ENCODE measurements around the gene JPH3.
"Not testable (repeated sequence)": the region's sequence is repeated elsewhere in the genome, so short reads cannot be mapped to it uniquely, and the experiment has no call there.

Gene JPH3

GRCh38 chr16:87701078-87701460 is 98.8 kb downstream of the JPH3 start:
- DNase-seq = no peak

- no peak for DNase-seq
Measured at GRCh38 chr16:87701505-87701921, 99.2 kb downstream of the JPH3 start.

- no peak for DNase-seq
Measured at GRCh38 chr16:87702325-87702811, 100.1 kb downstream of the JPH3 start.

- DNase-seq = no peak
Measured at GRCh38 chr16:87703071-87703470, 100.8 kb downstream of the JPH3 start.

- no peak for DNase-seq
Measured at GRCh38 chr16:87703835-87704375, 101.6 kb downstream of the JPH3 start.

GRCh38 chr16:87704754-87705353 is 102.5 kb downstream of the JPH3 start:
- DNase-seq = no peak

GRCh38 chr16:87705771-87706277 is 103.5 kb downstream of the JPH3 start:
- DNase-seq = no peak

GRCh38 chr16:87706278-87707000 is 104.1 kb downstream of the JPH3 start:
- DNase-seq = no peak

GRCh38 chr16:87707097-87707496 is 104.8 kb downstream of the JPH3 start:
- DNase-seq = no peak

- DNase-seq = no peak
Measured at GRCh38 chr16:87707714-87708580, 105.6 kb downstream of the JPH3 start.

GRCh38 chr16:87708881-87709638 is 106.8 kb downstream of the JPH3 start:
- DNase-seq = no peak

GRCh38 chr16:87709677-87710076 is 107.4 kb downstream of the JPH3 start:
- DNase-seq = no peak

GRCh38 chr16:87710887-87711286 is 108.6 kb downstream of the JPH3 start:
- no peak for DNase-seq

- no peak for DNase-seq
Measured at GRCh38 chr16:87712184-87712762, 110.0 kb downstream of the JPH3 start.

- DNase-seq = no peak
Measured at GRCh38 chr16:87713451-87714229, 111.3 kb downstream of the JPH3 start.

GRCh38 chr16:87715231-87715630 is 112.9 kb downstream of the JPH3 start:
- no peak for DNase-seq

- no peak for DNase-seq
Measured at GRCh38 chr16:87715658-87716057, 113.3 kb downstream of the JPH3 start.

GRCh38 chr16:87718831-87719230 is 116.5 kb downstream of the JPH3 start:
- not testable (repeated sequence) for DNase-seq

GRCh38 chr16:87720446-87720845 is 118.1 kb downstream of the JPH3 start:
- DNase-seq = no peak

GRCh38 chr16:87721622-87722585 is 119.6 kb downstream of the JPH3 start:
- no peak for DNase-seq

All from GOT3 (cell line).